OCI-LY1 (cell line): ENCODE measurements around the gene PCIF1.

Experiments
- EZH2 ChIP-seq: fragments of 200-600 bp; sonication (generic), shearing (Covaris generic); IDR thresholded peaks from 2 replicates; pipeline ENCODE4 v1.8.0; 2017; ENCODE audit warnings: borderline replicate concordance, mixed run types, mild to moderate bottlenecking, antibody characterized with exemption, low read length, moderate library complexity, mixed read lengths
- TF ChIP-seq, protein P1 (sequence below): fragments of 200-600 bp; sonication (generic), shearing (Covaris generic); IDR thresholded peaks from 2 replicates; pipeline ENCODE4 v1.5.1; 2017; ENCODE audit warnings: mild to moderate bottlenecking, antibody characterized with exemption, low read length, moderate library complexity, mixed read lengths

DNA sequence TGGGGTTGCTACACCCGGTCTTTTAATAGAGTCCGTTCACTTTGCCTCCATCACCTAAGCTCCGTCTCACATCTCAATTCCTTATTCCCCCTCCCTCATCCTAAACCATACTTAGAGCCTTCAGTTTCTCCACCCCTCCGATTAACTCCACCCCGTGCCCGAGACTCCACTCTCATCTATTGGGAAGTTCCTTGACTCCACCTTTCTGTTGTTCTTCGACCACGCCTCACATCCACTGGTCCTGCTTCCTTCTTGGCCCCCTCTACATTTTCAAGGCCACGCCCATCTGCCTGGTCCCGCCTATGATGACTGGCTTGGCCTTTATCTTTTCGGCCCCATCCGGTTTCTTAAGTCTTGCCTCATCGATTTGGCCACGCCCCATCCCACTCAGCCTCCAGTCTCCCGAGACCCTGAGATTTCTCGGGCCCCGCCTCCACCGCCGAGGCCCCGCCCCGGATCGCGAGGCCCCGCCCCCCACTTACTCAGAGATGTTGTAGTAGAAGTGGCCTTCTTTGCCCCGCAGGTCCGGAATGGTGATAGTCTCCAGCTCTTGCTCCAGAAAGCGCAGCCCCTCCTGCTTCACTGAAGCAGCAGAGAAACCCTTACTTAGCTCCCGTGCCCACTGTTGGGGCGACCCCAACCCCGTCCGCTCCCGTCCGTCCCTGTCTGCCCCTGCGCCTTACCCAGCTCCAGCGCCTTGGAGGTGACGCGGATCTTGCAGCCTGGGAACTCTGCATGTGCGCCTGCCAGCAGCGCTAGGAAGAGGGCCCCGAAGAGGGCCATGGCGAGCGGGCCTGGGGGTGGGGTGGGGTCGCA lies 23.6 kb upstream of the PCIF1 start:
- TF ChIP-seq, protein P1, sequence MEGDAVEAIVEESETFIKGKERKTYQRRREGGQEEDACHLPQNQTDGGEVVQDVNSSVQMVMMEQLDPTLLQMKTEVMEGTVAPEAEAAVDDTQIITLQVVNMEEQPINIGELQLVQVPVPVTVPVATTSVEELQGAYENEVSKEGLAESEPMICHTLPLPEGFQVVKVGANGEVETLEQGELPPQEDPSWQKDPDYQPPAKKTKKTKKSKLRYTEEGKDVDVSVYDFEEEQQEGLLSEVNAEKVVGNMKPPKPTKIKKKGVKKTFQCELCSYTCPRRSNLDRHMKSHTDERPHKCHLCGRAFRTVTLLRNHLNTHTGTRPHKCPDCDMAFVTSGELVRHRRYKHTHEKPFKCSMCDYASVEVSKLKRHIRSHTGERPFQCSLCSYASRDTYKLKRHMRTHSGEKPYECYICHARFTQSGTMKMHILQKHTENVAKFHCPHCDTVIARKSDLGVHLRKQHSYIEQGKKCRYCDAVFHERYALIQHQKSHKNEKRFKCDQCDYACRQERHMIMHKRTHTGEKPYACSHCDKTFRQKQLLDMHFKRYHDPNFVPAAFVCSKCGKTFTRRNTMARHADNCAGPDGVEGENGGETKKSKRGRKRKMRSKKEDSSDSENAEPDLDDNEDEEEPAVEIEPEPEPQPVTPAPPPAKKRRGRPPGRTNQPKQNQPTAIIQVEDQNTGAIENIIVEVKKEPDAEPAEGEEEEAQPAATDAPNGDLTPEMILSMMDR: no peak
- TF ChIP-seq EZH2: no peak
